ENCODE data around the gene NUP42.
A peak's percentile ranks its signal among the peaks of the same experiment; 100 is the strongest.
"Not testable (repeated sequence)": the region's sequence is repeated elsewhere in the genome, so short reads cannot be mapped to it uniquely, and the experiment has no call there.

NUP42 gene

DNA sequence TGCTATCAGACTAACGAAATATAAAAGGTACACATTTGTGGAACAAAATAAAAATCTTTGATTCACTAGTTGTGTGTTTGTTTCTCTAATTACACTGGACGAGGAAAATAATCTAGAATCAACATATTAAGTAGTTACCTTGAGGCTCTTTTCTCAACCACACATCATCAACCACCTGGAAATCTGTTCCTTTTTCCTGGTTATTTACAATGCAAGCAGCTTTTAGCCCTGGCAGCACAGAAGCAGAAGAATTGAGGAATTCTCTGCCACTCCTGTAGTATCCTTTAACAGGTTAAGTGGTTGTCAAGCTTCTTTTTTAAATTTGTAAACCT is 23.7 kb downstream of the NUP42 start:
- DNase-seq: no peak

DNA sequence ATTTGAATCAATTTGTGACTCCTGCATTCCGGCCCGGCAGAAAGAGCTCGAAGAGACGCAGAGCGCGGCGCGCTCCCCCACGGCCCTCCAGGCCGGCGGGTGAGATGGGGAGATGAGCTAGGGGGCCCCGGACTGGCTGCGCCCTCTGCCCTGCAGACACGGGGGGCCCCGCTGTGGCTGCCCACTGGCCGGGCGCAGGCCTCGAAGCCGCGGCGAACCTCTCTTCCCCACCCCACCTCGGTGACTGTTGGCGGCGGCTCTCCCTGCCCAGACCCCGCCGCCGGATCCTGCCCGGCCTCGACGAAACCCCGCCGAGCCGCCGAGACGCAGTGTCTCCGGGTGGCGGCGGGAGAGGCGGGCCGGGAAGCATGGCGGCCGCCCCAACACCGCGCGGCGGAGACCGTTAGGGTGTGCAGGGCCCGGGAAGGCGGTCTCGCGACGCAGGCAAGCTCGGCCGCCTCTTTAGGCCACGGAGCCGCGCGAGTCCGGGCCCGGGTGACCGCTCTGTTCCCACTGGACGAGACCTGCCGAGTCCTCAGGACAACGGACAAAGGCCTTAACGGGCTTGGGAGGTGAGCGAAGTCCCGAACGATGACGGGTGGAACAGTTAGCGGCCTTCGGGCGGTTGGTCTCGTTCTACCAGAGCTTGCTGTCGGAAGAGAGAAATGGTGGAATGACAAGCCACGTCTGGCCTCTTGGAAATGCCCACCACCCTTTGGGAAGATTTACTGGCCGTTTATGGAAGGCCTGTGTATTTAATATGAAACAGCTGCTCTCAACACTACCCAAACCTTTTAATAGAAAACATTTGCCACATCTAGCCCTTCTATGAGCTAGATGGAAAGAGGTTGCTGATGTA is 24.3 kb downstream of the NUP42 start:
- DNase-seq: peak; percentile 21

DNA sequence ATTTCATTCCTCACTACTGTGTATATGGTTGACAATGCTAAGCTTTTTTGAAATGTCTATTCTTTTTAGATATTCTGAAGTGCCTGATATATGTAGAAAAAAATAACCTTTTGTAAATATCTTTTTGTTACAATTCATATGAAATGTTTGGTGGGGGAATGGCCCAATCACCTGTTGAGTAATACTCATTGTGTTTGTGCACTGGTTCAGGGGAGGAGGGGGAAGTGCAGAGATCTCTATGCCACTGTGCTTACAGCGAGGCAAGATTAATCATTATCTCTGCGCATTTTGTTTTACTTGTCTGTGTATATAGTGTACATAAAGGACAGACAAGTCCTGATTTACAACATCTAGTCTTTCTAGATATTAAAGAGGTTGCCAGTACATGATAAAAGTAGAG is 25.2 kb downstream of the NUP42 start:
- peak; percentile 44 for DNase-seq

DNA sequence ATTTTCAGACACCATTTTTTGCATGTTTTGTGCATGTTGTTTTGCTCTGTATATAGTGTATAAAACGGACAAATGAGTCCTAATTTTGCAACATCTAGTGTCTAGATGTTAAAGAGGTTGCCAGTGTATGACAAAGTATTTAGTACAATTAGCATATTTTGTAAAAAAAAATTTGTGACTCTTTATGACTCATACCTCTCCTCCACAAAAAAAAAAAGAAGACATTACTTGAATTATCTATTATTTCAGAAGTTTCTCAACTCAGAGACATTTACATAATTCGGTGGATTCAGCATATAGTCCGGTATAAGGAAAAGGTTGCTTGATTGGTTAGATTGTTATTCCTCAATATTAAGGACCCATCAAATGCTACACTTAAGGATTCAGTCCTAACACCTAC is 26.0 kb downstream of the NUP42 start:
- DNase-seq: no peak

GRCh38 chr7:23208316-23208715 is 26.5 kb downstream of the NUP42 start:
- no peak for DNase-seq

- peak; percentile 25 for DNase-seq
Observed at GRCh38 chr7:23210506-23210905, 28.7 kb downstream of the NUP42 start.

- DNase-seq: no peak
Observed at GRCh38 chr7:23211589-23211988, 29.7 kb downstream of the NUP42 start.

- no peak for DNase-seq
Observed at GRCh38 chr7:23212395-23212794, 30.5 kb downstream of the NUP42 start.

DNA sequence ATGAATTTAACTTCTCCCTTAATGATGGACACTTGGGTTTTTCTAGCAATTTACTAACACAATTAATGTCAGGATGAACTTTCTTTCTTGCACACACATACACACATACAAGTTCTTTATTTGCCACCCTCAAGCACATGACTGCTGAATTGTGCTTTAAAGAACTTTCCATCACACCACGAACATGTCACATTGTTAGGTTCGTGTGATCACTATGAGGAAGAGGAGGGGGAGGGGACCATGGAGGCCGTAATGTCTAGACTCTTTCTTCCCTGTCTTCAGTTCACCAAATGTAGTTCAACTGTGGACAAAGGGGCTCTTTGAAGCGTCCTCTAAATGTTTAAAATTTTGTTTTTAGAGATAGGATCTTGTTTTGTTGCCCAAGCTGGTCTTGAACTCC is 31.0 kb downstream of the NUP42 start:
- DNase-seq: no peak

DNA sequence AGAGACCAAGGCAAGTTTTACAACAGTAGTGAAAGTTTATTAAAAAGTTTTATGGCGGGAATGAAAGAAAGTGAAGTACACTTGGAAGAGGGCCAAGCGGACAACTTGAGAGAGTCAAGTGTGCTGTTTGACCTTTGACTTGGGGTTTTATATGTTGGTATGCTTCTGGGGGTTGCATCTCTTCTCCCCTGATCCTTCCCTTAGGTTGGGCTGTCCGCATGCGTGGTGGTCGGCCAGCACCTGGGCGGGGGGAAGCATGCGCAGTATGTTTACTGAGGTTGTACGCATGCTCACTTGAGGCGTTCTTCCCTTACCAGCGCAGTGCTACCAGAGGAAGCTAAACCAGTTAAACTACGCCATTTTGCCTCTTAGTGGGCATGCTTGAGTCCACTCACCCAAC is 31.9 kb downstream of the NUP42 start:
- no peak for DNase-seq

DNA sequence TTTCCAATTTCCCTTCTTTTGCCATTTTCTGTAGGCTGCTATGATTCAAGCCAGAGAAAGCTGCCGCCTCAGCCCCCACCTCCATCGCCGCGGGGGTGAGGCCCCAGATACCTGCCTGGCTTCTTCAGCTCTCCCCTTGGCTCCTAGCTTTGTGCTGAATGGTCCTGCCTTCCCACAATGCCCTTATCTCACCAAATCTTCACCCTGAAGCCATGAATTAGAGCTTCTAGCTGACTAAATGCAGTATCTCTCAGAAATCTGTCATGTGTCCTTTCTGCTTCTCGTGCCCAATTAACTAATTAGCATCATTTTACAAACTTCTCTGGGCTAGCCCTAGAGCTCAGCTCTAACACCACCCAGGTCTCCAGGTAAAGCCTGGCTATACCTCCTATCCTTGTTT is 32.6 kb downstream of the NUP42 start:
- DNase-seq: no peak

DNA sequence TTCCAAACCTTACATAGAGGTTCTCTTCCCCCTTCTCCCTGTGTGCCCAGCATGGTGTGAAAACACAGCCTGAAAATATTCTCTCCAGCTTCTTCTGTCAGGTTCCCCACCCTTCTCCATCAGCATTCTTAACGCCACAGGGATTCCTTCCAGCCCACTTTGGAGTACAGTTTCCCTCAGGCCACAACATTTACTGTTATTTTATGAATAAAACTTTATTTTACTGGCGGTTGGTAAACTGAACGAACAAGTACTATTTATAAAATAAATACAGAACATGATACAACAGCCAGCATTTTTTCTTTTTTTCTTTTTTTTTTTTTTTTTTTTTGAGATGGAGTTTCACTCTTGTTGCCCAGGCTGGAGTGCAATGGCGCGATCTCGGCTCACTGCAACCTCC is 33.1 kb downstream of the NUP42 start:
- DNase-seq: no peak

- DNase-seq: peak; percentile 44
Observed at GRCh38 chr7:23216021-23216420, 34.2 kb downstream of the NUP42 start.

DNA sequence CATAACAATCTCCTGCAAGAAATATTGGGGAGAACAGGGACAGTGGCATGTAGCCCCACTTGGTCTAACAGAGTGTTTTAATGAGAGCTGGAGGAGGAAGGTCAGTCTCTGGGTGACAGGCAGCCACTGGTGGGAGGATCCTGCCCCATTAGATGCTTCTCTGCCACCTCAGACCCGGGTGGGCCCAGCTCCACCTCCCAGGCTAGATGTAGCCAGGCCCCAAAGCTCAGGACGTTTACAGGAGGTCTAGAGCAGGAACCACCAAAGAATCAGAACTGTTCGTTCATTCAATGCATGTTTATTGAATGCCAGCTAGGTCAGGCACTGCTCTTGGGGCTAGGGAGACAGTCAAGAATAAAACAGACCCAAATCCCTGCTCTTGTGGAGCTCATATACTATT is 36.3 kb downstream of the NUP42 start:
- DNase-seq: no peak

- DNase-seq: no peak
Observed at GRCh38 chr7:23220690-23221305, 39.0 kb downstream of the NUP42 start.

DNA sequence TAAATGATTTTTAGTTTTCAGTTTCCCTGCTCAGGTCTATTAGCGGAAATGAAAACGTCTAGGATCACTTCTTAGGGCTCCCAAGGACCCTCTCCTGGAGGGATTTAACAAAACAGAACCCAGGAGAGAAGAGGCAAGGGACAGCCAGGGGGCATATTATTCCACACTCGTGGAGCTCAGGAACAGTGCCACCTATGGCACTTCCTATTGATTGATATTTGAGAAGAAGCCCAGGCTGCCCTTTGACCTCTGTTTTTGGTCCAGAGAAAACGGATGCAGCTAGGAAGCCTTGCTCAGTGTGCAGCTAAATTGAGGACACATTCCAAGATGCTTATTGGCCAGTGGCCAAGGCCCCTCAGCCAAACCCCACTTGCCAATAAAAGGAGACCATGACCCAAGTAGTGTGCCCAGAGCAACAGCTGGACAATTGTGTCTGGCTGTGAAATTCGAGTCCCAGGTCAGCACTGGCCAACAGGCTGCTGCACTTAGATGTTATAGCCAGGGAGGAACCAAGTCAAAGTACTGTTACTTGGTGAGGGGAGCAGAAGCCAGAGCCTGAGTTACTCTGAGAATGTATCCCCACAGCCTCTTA is 40.7 kb downstream of the NUP42 start:
- DNase-seq: no peak

GRCh38 chr7:23224364-23224763 is 42.5 kb downstream of the NUP42 start:
- not testable (repeated sequence) for DNase-seq

DNA sequence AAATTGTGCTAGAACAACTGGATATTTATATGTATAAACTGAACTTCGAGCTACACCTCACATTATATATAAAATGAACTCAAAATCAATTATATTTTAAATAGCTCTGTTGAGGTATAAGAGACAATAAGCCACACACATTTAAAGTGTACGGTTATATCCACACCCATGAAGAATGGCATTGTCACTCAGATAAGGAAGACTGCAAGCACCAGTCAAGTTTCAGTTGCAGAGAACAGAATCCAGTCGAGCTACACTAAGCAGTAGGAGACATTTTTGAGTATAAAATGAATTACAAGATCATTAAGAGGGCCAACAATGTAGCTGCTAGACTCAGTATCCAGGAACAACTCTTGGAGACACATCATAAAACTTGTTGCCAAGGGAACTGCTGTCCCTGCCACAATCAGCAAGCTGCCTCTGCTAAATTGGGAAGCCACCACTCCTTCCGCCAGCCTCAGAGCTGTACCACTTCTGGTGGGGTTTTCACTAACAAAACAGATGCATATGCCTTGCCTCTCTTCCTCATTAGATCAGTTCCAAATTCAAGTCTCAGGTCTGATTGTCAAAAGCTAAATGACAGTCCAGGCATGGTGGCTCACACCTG is 45.1 kb downstream of the NUP42 start:
- DNase-seq: peak; percentile 58

GRCh38 chr7:23228412-23228811 is 46.6 kb downstream of the NUP42 start:
- no peak for DNase-seq

DNA sequence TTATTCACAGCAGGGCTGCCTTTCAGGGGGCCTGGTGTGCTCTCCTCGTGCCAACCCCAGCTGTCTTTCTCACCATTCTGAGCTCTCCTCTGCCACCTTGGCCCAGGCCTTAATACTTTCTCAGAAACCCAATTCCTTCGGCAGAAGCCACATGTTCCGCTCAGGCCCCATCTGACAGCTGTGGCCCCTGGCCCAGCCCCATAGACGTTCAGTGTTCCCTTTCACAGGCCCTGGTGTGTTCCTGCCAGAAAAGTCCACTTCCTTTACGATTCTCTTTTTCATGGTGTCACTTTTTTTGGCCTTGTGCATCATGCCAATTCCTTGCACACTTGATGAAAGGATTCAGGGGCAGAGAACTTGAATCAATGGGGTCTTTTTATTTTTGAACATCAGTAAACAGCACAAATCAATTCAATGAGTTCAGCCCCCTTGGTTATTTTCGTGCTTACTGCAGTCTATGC is 48.8 kb downstream of the NUP42 start:
- DNase-seq: no peak

- no peak for DNase-seq
Observed at GRCh38 chr7:23232966-23233365, 51.1 kb downstream of the NUP42 start.

DNA sequence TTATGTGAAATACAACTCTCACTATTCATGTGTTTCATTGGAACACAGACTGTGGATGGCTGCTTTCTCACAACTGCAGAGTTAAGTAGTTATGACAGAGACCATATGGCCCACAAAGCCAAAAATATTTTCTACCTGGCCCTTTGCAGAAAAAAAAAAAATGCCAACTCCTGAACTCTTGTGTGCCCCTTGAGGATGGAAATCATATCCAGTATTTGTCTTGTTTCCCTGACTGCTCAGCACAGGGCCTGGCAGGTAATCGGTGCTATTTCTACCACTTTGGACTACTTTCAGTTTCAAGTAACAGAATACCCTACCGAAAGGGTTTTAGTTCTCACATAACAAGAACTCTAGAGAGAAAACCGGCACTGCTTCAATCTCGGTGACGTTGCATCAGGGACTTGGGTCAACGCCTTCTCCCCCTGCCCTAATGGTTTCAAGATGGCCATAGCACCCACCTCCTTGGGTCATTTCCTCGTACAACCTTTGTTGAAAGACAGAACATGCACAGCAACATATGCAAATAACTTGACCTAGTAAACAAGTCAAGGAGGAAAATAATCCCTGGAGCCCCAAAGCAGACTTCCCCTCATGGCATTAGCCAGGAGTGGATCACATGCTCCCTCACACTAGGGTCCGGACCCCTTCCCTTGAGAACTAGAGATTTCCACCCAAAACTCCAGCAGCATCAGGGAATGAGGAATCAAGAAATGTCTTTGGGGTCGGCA is 52.9 kb downstream of the NUP42 start:
- DNase-seq: no peak

GRCh38 chr7:23235813-23236221 is 54.0 kb downstream of the NUP42 start:
- no peak for DNase-seq
